ENCODE measurements around the gene PRKCE.

PRKCE gene

GRCh38 chr2:46076251-46076650 lies 424.8 kb downstream of the PRKCE start:
- Histone ChIP-seq H3K27ac (ENCODE audit: low read depth, low read length, severe bottlenecking) (no peak overlapping the region), H3K9me3 (ENCODE audit: control insufficient read depth, low read length) (no peaks in the 10 kb centered on the region), H3K4me3 (ENCODE audit: extremely low read depth, insufficient read depth, low read length, poor library complexity, severe bottlenecking) (no peak overlapping the region), H3K36me3 (ENCODE audit: control insufficient read depth, insufficient read depth, low read length) (peaks cover 10% of the 10 kb centered on the region), H3K4me1 (ENCODE audit: control insufficient read depth, insufficient read depth, low read length, poor library complexity, severe bottlenecking) (peaks cover 33% of the 10 kb centered on the region)
- WGBS, 2 experiments (ENCODE audit: insufficient coverage in 2 of 2): 93 to 100% methylated on average over 2 to 3 of the region's 4 CpGs

GRCh38 chr2:46076875-46077274 lies 425.4 kb downstream of the PRKCE start:
- Histone ChIP-seq H3K36me3 (ENCODE audit: control insufficient read depth, insufficient read depth, low read length) (peaks cover 10% of the 10 kb centered on the region), H3K4me3 (ENCODE audit: extremely low read depth, insufficient read depth, low read length, poor library complexity, severe bottlenecking) (no peak overlapping the region), H3K9me3 (ENCODE audit: control insufficient read depth, low read length) (no peaks in the 10 kb centered on the region), H3K4me1 (ENCODE audit: control insufficient read depth, insufficient read depth, low read length, poor library complexity, severe bottlenecking) (peaks cover 33% of the 10 kb centered on the region), H3K27ac (ENCODE audit: low read depth, low read length, severe bottlenecking) (no peak overlapping the region)
- 100% methylated on average over 2 to 3 of the region's 7 CpGs for WGBS, 2 experiments (ENCODE audit: insufficient coverage in 2 of 2)

GRCh38 chr2:46077522-46078107 lies 426.1 kb downstream of the PRKCE start:
- Histone ChIP-seq H3K4me1 (ENCODE audit: control insufficient read depth, insufficient read depth, low read length, poor library complexity, severe bottlenecking) (peaks cover 29% of the 10 kb centered on the region), H3K36me3 (ENCODE audit: control insufficient read depth, insufficient read depth, low read length) (peaks cover 10% of the 10 kb centered on the region), H3K4me3 (ENCODE audit: extremely low read depth, insufficient read depth, low read length, poor library complexity, severe bottlenecking) (no peak overlapping the region), H3K9me3 (ENCODE audit: control insufficient read depth, low read length) (no peaks in the 10 kb centered on the region), H3K27ac (ENCODE audit: low read depth, low read length, severe bottlenecking) (no peak overlapping the region)

- Histone ChIP-seq H3K4me3 (ENCODE audit: extremely low read depth, insufficient read depth, low read length, poor library complexity, severe bottlenecking) (no peak overlapping the region), H3K27ac (ENCODE audit: low read depth, low read length, severe bottlenecking) (no peak overlapping the region), H3K4me1 (ENCODE audit: control insufficient read depth, insufficient read depth, low read length, poor library complexity, severe bottlenecking) (peaks cover 15% of the 10 kb centered on the region), H3K36me3 (ENCODE audit: control insufficient read depth, insufficient read depth, low read length) (peaks cover 13% of the 10 kb centered on the region), H3K9me3 (ENCODE audit: control insufficient read depth, low read length) (no peaks in the 10 kb centered on the region)
- WGBS, 2 experiments (ENCODE audit: insufficient coverage in 2 of 2): 90 to 93% methylated on average over 2 to 3 of the region's 4 CpGs
These were observed 428.6 kb downstream of the PRKCE start for GRCh38 chr2:46079985-46080560.

GRCh38 chr2:46082531-46083485 lies 431.3 kb downstream of the PRKCE start:
- Histone ChIP-seq H3K4me3 (ENCODE audit: extremely low read depth, insufficient read depth, low read length, poor library complexity, severe bottlenecking) (no peak overlapping the region), H3K27ac (ENCODE audit: low read depth, low read length, severe bottlenecking) (no peak overlapping the region), H3K36me3 (ENCODE audit: control insufficient read depth, insufficient read depth, low read length) (peaks cover 26% of the 10 kb centered on the region), H3K9me3 (ENCODE audit: control insufficient read depth, low read length) (no peaks in the 10 kb centered on the region), H3K4me1 (ENCODE audit: control insufficient read depth, insufficient read depth, low read length, poor library complexity, severe bottlenecking) (peaks cover 14% of the 10 kb centered on the region)
- 81 to 82% methylated on average over 11 to 13 of the region's 14 CpGs for WGBS, 2 experiments (ENCODE audit: insufficient coverage in 2 of 2)

- Histone ChIP-seq H3K36me3 (ENCODE audit: control insufficient read depth, insufficient read depth, low read length) (peaks cover 44% of the 10 kb centered on the region), H3K4me3 (ENCODE audit: extremely low read depth, insufficient read depth, low read length, poor library complexity, severe bottlenecking) (no peak overlapping the region), H3K4me1 (ENCODE audit: control insufficient read depth, insufficient read depth, low read length, poor library complexity, severe bottlenecking) (peaks cover 14% of the 10 kb centered on the region), H3K9me3 (ENCODE audit: control insufficient read depth, low read length) (no peaks in the 10 kb centered on the region), H3K27ac (ENCODE audit: low read depth, low read length, severe bottlenecking) (peak overlapping the region; percentile 23)
- WGBS, 2 experiments (ENCODE audit: insufficient coverage in 2 of 2): 75 to 80% methylated on average over 1 of the region's 6 CpGs
These were observed 435.1 kb downstream of the PRKCE start for GRCh38 chr2:46086578-46087070.

- peaks cover 44% of the 10 kb centered on the region for H3K36me3 ChIP-seq (ENCODE audit: control insufficient read depth, insufficient read depth, low read length)
These were observed 436.0 kb downstream of the PRKCE start for GRCh38 chr2:46087492-46087891.

GRCh38 chr2:46091004-46091403 lies 439.5 kb downstream of the PRKCE start:
- Histone ChIP-seq H3K4me3 (ENCODE audit: extremely low read depth, insufficient read depth, low read length, poor library complexity, severe bottlenecking) (no peak overlapping the region), H3K9me3 (ENCODE audit: control insufficient read depth, low read length) (peaks cover 6% of the 10 kb centered on the region), H3K4me1 (ENCODE audit: control insufficient read depth, insufficient read depth, low read length, poor library complexity, severe bottlenecking) (peaks cover 9% of the 10 kb centered on the region), H3K36me3 (ENCODE audit: control insufficient read depth, insufficient read depth, low read length) (peaks cover 69% of the 10 kb centered on the region), H3K27ac (ENCODE audit: low read depth, low read length, severe bottlenecking) (no peak overlapping the region)
- 50% methylated on average over 1 of the region's 3 CpGs; no CpG with 5 or more reads in 1 of the 2 experiments for WGBS, 2 experiments (ENCODE audit: insufficient coverage in 2 of 2)

More at GRCh38 chr2:46087492-46087891, 436.0 kb downstream of the PRKCE start:
- Histone ChIP-seq H3K9me3 (ENCODE audit: control insufficient read depth, low read length) (no peaks in the 10 kb centered on the region), H3K4me1 (ENCODE audit: control insufficient read depth, insufficient read depth, low read length, poor library complexity, severe bottlenecking) (peaks cover 14% of the 10 kb centered on the region), H3K27ac (ENCODE audit: low read depth, low read length, severe bottlenecking) (no peak overlapping the region), H3K4me3 (ENCODE audit: extremely low read depth, insufficient read depth, low read length, poor library complexity, severe bottlenecking) (no peak overlapping the region)
- WGBS, 2 experiments (ENCODE audit: insufficient coverage in 2 of 2): 92% methylated on average over 4 of the region's 4 CpGs

GRCh38 chr2:46091961-46092667 lies 440.6 kb downstream of the PRKCE start:
- H3K27ac ChIP-seq (ENCODE audit: low read depth, low read length, severe bottlenecking): no peak overlapping the region
- 77 to 92% methylated on average over 2 to 3 of the region's 6 CpGs for WGBS, 2 experiments (ENCODE audit: insufficient coverage in 2 of 2)
- peaks cover 5% of the 10 kb centered on the region for H3K4me1 ChIP-seq (ENCODE audit: control insufficient read depth, insufficient read depth, low read length, poor library complexity, severe bottlenecking)
- H3K9me3 ChIP-seq (ENCODE audit: control insufficient read depth, low read length): peaks cover 9% of the 10 kb centered on the region
- H3K36me3 ChIP-seq (ENCODE audit: control insufficient read depth, insufficient read depth, low read length): peaks cover 63% of the 10 kb centered on the region
- H3K4me3 ChIP-seq (ENCODE audit: extremely low read depth, insufficient read depth, low read length, poor library complexity, severe bottlenecking): no peak overlapping the region

- no CpG with 5 or more reads among the region's 3 CpGs for WGBS, 2 experiments (ENCODE audit: insufficient coverage in 2 of 2)
- H3K4me3 ChIP-seq (ENCODE audit: extremely low read depth, insufficient read depth, low read length, poor library complexity, severe bottlenecking): no peak overlapping the region
- H3K36me3 ChIP-seq (ENCODE audit: control insufficient read depth, insufficient read depth, low read length): peaks cover 49% of the 10 kb centered on the region
- no peak overlapping the region for H3K27ac ChIP-seq (ENCODE audit: low read depth, low read length, severe bottlenecking)
- H3K4me1 ChIP-seq (ENCODE audit: control insufficient read depth, insufficient read depth, low read length, poor library complexity, severe bottlenecking): peaks cover 11% of the 10 kb centered on the region
- H3K9me3 ChIP-seq (ENCODE audit: control insufficient read depth, low read length): peaks cover 9% of the 10 kb centered on the region
These were observed 443.2 kb downstream of the PRKCE start for GRCh38 chr2:46094689-46095088.
